LNCaP clone FGC (cell line): ENCODE results near the gene CACNA2D3.

Experiments used
- DNase-seq: peaks from one replicate; pipeline ENCODE4 v3.0.0-alpha.2; 2011; ENCODE audit warnings: low read depth
- H3K4me3 ChIP-seq: 2 replicates; pipeline ENCODE4 v1.5.1; 2011; ENCODE audit warnings: mild to moderate bottlenecking, low read depth, low read length, control low read depth
- CTCF ChIP-seq: IDR thresholded peaks from 2 replicates; pipeline ENCODE4 v1.5.1; 2012; ENCODE audit warnings: mild to moderate bottlenecking; ENCODE audit not compliant: control insufficient read depth, insufficient read depth; ENCODE audit errors: extremely low read depth

The CACNA2D3 gene

GRCh38 chr3:54862526-54862925, 740.2 kb downstream of the CACNA2D3 start:
- no peak overlapping the region for H3K4me3 ChIP-seq
- DNase-seq = no peak
- TF ChIP-seq CTCF = no peak

DNA sequence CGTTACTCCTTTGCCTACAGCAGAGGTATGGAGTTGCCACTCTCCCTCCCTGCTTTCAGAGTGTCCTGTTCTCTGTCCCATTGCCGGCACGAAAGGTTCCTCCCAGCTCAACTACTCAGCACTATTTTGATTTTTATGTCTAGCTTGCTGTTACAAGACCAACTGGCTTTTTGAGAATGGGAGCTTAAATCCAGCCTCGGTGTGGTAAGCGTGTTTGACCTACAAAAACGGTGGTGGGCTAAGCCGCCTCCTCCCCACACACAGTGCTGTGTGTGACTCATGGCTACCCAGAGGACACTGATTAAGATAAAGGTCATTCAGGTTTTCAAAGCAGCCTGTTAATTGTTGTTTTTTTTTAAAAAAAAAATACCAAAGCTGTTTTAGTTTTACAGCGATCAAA, 741.0 kb downstream of the CACNA2D3 start:
- no peak for TF ChIP-seq CTCF
- no peak for DNase-seq
- no peak overlapping the region for H3K4me3 ChIP-seq

DNA sequence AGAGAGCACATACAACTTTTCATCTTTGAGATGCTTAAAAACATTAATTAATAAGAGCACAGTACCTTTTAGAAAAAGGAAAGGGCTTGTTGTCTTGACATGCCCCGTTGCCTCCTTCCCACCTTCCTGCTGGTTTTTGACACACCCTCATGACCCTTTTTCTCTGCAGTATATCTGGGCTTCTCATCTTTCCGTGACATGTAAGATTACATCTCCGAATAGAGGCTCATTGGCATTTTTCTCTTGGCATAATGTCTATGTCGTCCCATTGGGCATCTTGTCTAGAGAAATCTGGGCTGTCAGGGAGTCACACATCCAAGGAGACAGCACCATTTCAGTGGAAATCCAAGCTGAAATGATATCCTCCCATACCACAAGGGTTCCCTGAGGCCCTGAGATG, 741.4 kb downstream of the CACNA2D3 start:
- H3K4me3 ChIP-seq = no peak overlapping the region
- no peak for TF ChIP-seq CTCF
- no peak for DNase-seq

DNA sequence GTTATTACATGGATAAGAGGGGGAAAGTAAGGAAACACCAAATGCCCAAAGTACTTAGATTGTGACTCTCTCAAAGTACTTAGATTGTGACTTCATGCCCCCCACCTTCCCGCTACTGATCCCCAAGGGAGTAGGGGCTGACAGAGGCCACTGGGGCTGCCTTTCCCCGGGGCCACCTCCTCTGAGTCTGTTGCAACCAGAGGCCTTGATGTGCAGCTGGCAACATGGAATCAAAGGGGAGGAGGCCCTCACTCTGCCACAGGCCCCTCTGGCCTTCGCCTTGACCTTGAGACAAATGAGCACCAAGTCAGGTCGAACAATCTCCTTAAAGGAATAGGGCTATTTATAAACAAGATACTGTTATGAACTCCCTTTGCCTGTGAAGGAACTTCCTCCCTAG, 743.0 kb downstream of the CACNA2D3 start:
- no peak overlapping the region for H3K4me3 ChIP-seq
- TF ChIP-seq CTCF = no peak
- no peak for DNase-seq

- no peak for DNase-seq
- TF ChIP-seq CTCF = no peak
- no peak overlapping the region for H3K4me3 ChIP-seq
Observed at GRCh38 chr3:54866251-54866650, 743.9 kb downstream of the CACNA2D3 start.

GRCh38 chr3:54870423-54870822, 748.1 kb downstream of the CACNA2D3 start:
- DNase-seq = peak; percentile 31

More at GRCh38 chr3:54870423-54870822, 748.1 kb downstream of the CACNA2D3 start:
- H3K4me3 ChIP-seq = no peak overlapping the region
- TF ChIP-seq CTCF = peak; percentile 75
